Panc1 (cell line): Measurements from ENCODE around the gene SLC16A5. TPM values are rescaled to one million over a fixed set of nuclear protein-coding genes. Genes with fewer than 3 reads are reported as not detected.
A peak's percentile ranks its signal among the peaks of the same experiment; 100 is the strongest.

ENCODE experiments used
- ATAC-seq: fragments of 200-7000 bp; cut with Tn5 transposase; 2 replicates; pipeline ENCODE4 v1.9.1; 2020; ENCODE audit warnings: mild to moderate bottlenecking, moderate library complexity
- BruUV-seq: library from RNA; stranded (reverse); fragments of 400-500 nt; replicated peaks from 2 replicates; lab custom pipeline; 2021; lab: Mats Ljungman, UMichigan
- CTCF ChIA-PET: fragments of 300-600 bp; sonication (Branson Sonifier 250); formaldehyde crosslinking; loops from one replicate; lab custom pipeline; 2022; ENCODE audit warnings: antibody characterized with exemption; lab: Charles Lee
- POLR2A ChIA-PET: fragments of 300-600 bp; sonication (Branson Sonifier 250); formaldehyde crosslinking; loops from one replicate; lab custom pipeline; 2022; ENCODE audit warnings: antibody characterized with exemption; lab: Charles Lee
- DNase-seq: peaks from one replicate; pipeline ENCODE4 v3.0.0-alpha.2; 2010; ENCODE audit warnings: low read depth, low spot score
- H3K27ac ChIP-seq: 2 replicates; pipeline ENCODE4 v1.5.1; 2011; ENCODE audit warnings: mild to moderate bottlenecking, low read length, inconsistent platforms
- H3K27me3 ChIP-seq: fragments of 200-500 bp; sonication (Bioruptor generic); 2 replicates; pipeline ENCODE4 v1.6.0; 2014; ENCODE audit warnings: low read length, inconsistent platforms; ENCODE audit not compliant: control insufficient read depth, insufficient read depth
- H3K36me3 ChIP-seq: fragments of 200-500 bp; sonication (Bioruptor generic); 2 replicates; pipeline ENCODE4 v1.5.1; 2014; ENCODE audit warnings: inconsistent platforms, mild to moderate bottlenecking, low read length, moderate library complexity; ENCODE audit not compliant: control insufficient read depth, insufficient read depth
- H3K4me1 ChIP-seq: 2 replicates; pipeline ENCODE4 v1.5.1; 2011; ENCODE audit warnings: inconsistent platforms, mild to moderate bottlenecking, low read length, moderate library complexity; ENCODE audit not compliant: control insufficient read depth, insufficient read depth
- H3K4me3 ChIP-seq, 2 experiments: 2 replicates each; pipeline ENCODE4 v1.5.1; 2011 to 2012; ENCODE audit warnings: low read depth in 2 of 2, low read length in 2 of 2, mild to moderate bottlenecking in 2 of 2, inconsistent platforms in 1 of 2, moderate library complexity in 1 of 2
- H3K9me3 ChIP-seq: fragments of 200-500 bp; sonication (Bioruptor generic); 2 replicates; pipeline ENCODE4 v1.5.1; 2014; ENCODE audit warnings: low read depth, mild to moderate bottlenecking, inconsistent platforms, low read length, moderate library complexity; ENCODE audit not compliant: control insufficient read depth, insufficient read depth
- CTCF ChIP-seq: fragments of 450-650 bp; IDR thresholded peaks from 2 replicates; pipeline ENCODE4 v1.5.1; 2017; ENCODE audit warnings: mild to moderate bottlenecking
- POLR2AphosphoS5 ChIP-seq: IDR thresholded peaks from 2 replicates; pipeline ENCODE4 v1.6.1; 2012; ENCODE audit warnings: mild to moderate bottlenecking, low read depth, low read length, moderate library complexity
- REST ChIP-seq, 2 experiments: IDR thresholded peaks; 2 replicates each; pipeline ENCODE4 v1.6.1; 2011 to 2012; ENCODE audit warnings: low read depth in 2 of 2, control low read depth in 1 of 2, low read length in 1 of 2, mild to moderate bottlenecking in 1 of 2, moderate library complexity in 1 of 2; ENCODE audit not compliant: insufficient read depth in 1 of 2
- SIN3A ChIP-seq: IDR thresholded peaks from 2 replicates; pipeline ENCODE4 v1.6.1; 2012; ENCODE audit warnings: low read depth, mild to moderate bottlenecking, low read length, moderate library complexity, borderline replicate concordance; ENCODE audit not compliant: insufficient read depth
- TCF7L2 ChIP-seq: IDR thresholded peaks from 2 replicates; pipeline ENCODE4 v1.6.1; 2011; ENCODE audit warnings: mild to moderate bottlenecking, low read depth, low read length, inconsistent platforms
- in situ Hi-C: cut with HindIII; loops from 2 replicates; pipeline ENCODE4 v1.10.0; 2016; ENCODE audit warnings: low sequenced_read_pairs, low pct_unique_long_range_greater_than_20kb
- intact Hi-C: fragments of 100-400 bp; cut with micrococcal nuclease; formaldehyde crosslinking; loops from one replicate; pipeline ENCODE4 v1.10.0; 2022; ENCODE audit not compliant: unreplicated experiment
- total RNA-seq: library from RNA; stranded (reverse); gene quantifications from one replicate; pipeline ENCODE4 v1.2.1, GENCODE V29; 2021; ENCODE audit not compliant: unreplicated experiment

SLC16A5 gene
- total RNA-seq, 1 experiment from 2014 or later = 46.6 TPM

GRCh38 chr17:75154195-75155106, 66.7 kb downstream of the SLC16A5 start, which contains the start of gene JPT1:
Gene JPT1 (minus strand): TSS chr17:75154512. CDS start chr17:75154397, 115 bp downstream.
- TF ChIP-seq CTCF (no peak), POLR2AphosphoS5 (peak; percentile 100), SIN3A (peak; percentile 98), REST (IDR thresholded peaks at IDR 0.05; ENCODE audit: insufficient read depth in 1 of 2, low read depth in 2 of 2, low read length in 1 of 2) (no peak), TCF7L2 (peak; percentile 21)
- Histone ChIP-seq H3K9me3 (no peaks in the 10 kb centered on the region), H3K27me3 (no peaks in the 10 kb centered on the region), H3K36me3 (peaks cover 11% of the 10 kb centered on the region; the same call in 1 of the 2 replicates), H3K4me3 (peak within 1 kb of the TSS; percentile 84 to 85), H3K27ac (peak within 1 kb of the TSS; percentile 92), H3K4me1 (peaks cover 24% of the 10 kb centered on the region)
- in situ Hi-C loops (no loop called here), intact Hi-C loops (no loop called here)
- DNase-seq (peak; percentile 96), ATAC-seq (peak; percentile 95)
- CTCF ChIA-PET = interaction anchor here (0.6 to 1.0 kb wide), 3 partner anchors 37 to 49 kb away, joined by 3 to 7 read pairs (median 4); no protein-coding TSS in a partner anchor
- BruUV-seq = no TSS peak
- POLR2A ChIA-PET = no interaction called here

- H3K36me3 ChIP-seq = peaks cover 11% of the 10 kb centered on the region; the same call in 1 of the 2 replicates
- H3K27me3 ChIP-seq = no peaks in the 10 kb centered on the region
- no peaks in the 10 kb centered on the region for H3K9me3 ChIP-seq
- TF ChIP-seq REST (IDR thresholded peaks at IDR 0.05; ENCODE audit: insufficient read depth in 1 of 2, low read depth in 2 of 2, low read length in 1 of 2) = no peak
- no peak for TF ChIP-seq SIN3A
- TF ChIP-seq TCF7L2 = no peak
- no peak for TF ChIP-seq POLR2AphosphoS5
- TF ChIP-seq CTCF = no peak
- intact Hi-C loops = no loop called here
- ChIA-PET CTCF (interaction anchor here (0.6 to 1.0 kb wide), 2 partner anchors 36 to 48 kb away, joined by 4 to 7 read pairs; no protein-coding TSS in a partner anchor), POLR2A (no interaction called here)
- ATAC-seq (no peak), DNase-seq (no peak)
- peaks cover 28% of the 10 kb centered on the region for H3K4me1 ChIP-seq
- peak overlapping the region; percentile 91 for H3K27ac ChIP-seq
- BruUV-seq = no TSS peak
- H3K4me3 ChIP-seq = peak overlapping the region; percentile 3 to 42; a peak in 2 of 4 replicates
- in situ Hi-C loops = no loop called here
Measured at GRCh38 chr17:75155191-75155601, 67.4 kb downstream of the SLC16A5 start.
